ENCODE results near the gene RPP30. TPM values are rescaled to one million over a fixed set of nuclear protein-coding genes. Genes with fewer than 3 reads are reported as not detected.

Gene RPP30
- total RNA-seq, 1 donor, result 61.4 TPM

GRCh38 chr10:90920986-90921666 is 49.4 kb downstream of the RPP30 start, which contains the start of gene ANKRD1:
ANKRD1 (minus strand) TSS chr10:90921087; CDS start chr10:90921027, 60 bp downstream.
- TF ChIP-seq CTCF (IDR thresholded peaks at IDR 0.05; ENCODE audit: insufficient read depth, low read length), result no peak
- H3K4me3 ChIP-seq (ENCODE audit: low read depth, low read length), result no peak within 1 kb of the TSS
- DNase-seq (ENCODE audit: low read depth), result peak; percentile 68

- TF ChIP-seq CTCF (IDR thresholded peaks at IDR 0.05; ENCODE audit: insufficient read depth, low read length), result no peak
- no peak overlapping the region for H3K4me3 ChIP-seq (ENCODE audit: low read depth, low read length)
- DNase-seq (ENCODE audit: low read depth), result no peak
Measured at GRCh38 chr10:90921906-90922305, 50.1 kb downstream of the RPP30 start.

- H3K4me3 ChIP-seq (ENCODE audit: low read depth, low read length), result no peak overlapping the region
- DNase-seq (ENCODE audit: low read depth), result no peak
- TF ChIP-seq CTCF (IDR thresholded peaks at IDR 0.05; ENCODE audit: insufficient read depth, low read length), result no peak
Measured at GRCh38 chr10:90923111-90923731, 51.4 kb downstream of the RPP30 start.

GRCh38 chr10:90924552-90924951 is 52.8 kb downstream of the RPP30 start:
- no peak for TF ChIP-seq CTCF (IDR thresholded peaks at IDR 0.05; ENCODE audit: insufficient read depth, low read length)
- no peak for DNase-seq (ENCODE audit: low read depth)
- no peak overlapping the region for H3K4me3 ChIP-seq (ENCODE audit: low read depth, low read length)

- DNase-seq (ENCODE audit: low read depth), result no peak
- H3K4me3 ChIP-seq (ENCODE audit: low read depth, low read length), result no peak overlapping the region
- no peak for TF ChIP-seq CTCF (IDR thresholded peaks at IDR 0.05; ENCODE audit: insufficient read depth, low read length)
Measured at GRCh38 chr10:90925079-90926029, 53.6 kb downstream of the RPP30 start.

- no peak for DNase-seq (ENCODE audit: low read depth)
- H3K4me3 ChIP-seq (ENCODE audit: low read depth, low read length), result no peak overlapping the region
- TF ChIP-seq CTCF (IDR thresholded peaks at IDR 0.05; ENCODE audit: insufficient read depth, low read length), result no peak
Measured at GRCh38 chr10:90927293-90927692, 55.5 kb downstream of the RPP30 start.

Measured in fibroblast of the aortic adventitia (primary cell).